Measurements from ENCODE around the gene NCBP1.
"Not testable (repeated sequence)": the region's sequence is repeated elsewhere in the genome, so short reads cannot be mapped to it uniquely, and the experiment has no call there.

The NCBP1 gene

GRCh38 chr9:97632985-97633858, at the start of gene NCBP1, which contains the start of gene TSTD2:
Gene NCBP1 (plus strand): TSS chr9:97633821. CDS start chr9:97633882, 61 bp downstream.
Gene TSTD2 (minus strand): TSS chr9:97633368. CDS start chr9:97627562, 5,806 bp downstream.
- DNase-seq, result peak; percentile 97

- not testable (repeated sequence) for DNase-seq
Measured at GRCh38 chr9:97584778-97585177, 48.8 kb upstream of the NCBP1 start.

GRCh38 chr9:97586909-97587308, 46.7 kb upstream of the NCBP1 start:
- not testable (repeated sequence) for DNase-seq

GRCh38 chr9:97591535-97591934, 42.1 kb upstream of the NCBP1 start:
- no peak for DNase-seq

GRCh38 chr9:97592126-97592525, 41.5 kb upstream of the NCBP1 start:
- no peak for DNase-seq

GRCh38 chr9:97593960-97594359, 39.7 kb upstream of the NCBP1 start:
- DNase-seq, result no peak

GRCh38 chr9:97594381-97594921, 39.2 kb upstream of the NCBP1 start:
- no peak for DNase-seq

- DNase-seq, result no peak
Measured at GRCh38 chr9:97596906-97597305, 36.7 kb upstream of the NCBP1 start.

- DNase-seq, result peak; percentile 81
Measured at GRCh38 chr9:97598461-97599288, 34.9 kb upstream of the NCBP1 start.

GRCh38 chr9:97599314-97599846, 34.2 kb upstream of the NCBP1 start:
- DNase-seq, result no peak

GRCh38 chr9:97600531-97601227, 32.9 kb upstream of the NCBP1 start:
- DNase-seq, result no peak

- no peak for DNase-seq
Measured at GRCh38 chr9:97601228-97601898, 32.3 kb upstream of the NCBP1 start.

GRCh38 chr9:97602430-97602829, 31.2 kb upstream of the NCBP1 start:
- no peak for DNase-seq

GRCh38 chr9:97604901-97605645, 28.5 kb upstream of the NCBP1 start:
- DNase-seq, result no peak

GRCh38 chr9:97615439-97616072, 18.1 kb upstream of the NCBP1 start:
- DNase-seq, result peak; percentile 64

GRCh38 chr9:97617939-97618416, 15.6 kb upstream of the NCBP1 start:
- no peak for DNase-seq

GRCh38 chr9:97620063-97620462, 13.6 kb upstream of the NCBP1 start:
- DNase-seq, result not testable (repeated sequence)

GRCh38 chr9:97622483-97622882, 11.1 kb upstream of the NCBP1 start:
- DNase-seq, result not testable (repeated sequence)

GRCh38 chr9:97623946-97624345, 9.7 kb upstream of the NCBP1 start:
- DNase-seq, result no peak

GRCh38 chr9:97625620-97626019, 8.0 kb upstream of the NCBP1 start:
- DNase-seq, result no peak
